GM11168 (cell line): ENCODE results near the gene EDEM1.
"Not testable (repeated sequence)": the region's sequence is repeated elsewhere in the genome, so short reads cannot be mapped to it uniquely, and the experiment has no call there.

Source experiments
- in situ Hi-C: fragments of 300-500 bp; cut with MboI; formaldehyde crosslinking; loops from one replicate; pipeline ENCODE4 v1.12.0; 2022; ENCODE audit warnings: low sequenced_read_pairs; ENCODE audit not compliant: unreplicated experiment

EDEM1 gene

DNA sequence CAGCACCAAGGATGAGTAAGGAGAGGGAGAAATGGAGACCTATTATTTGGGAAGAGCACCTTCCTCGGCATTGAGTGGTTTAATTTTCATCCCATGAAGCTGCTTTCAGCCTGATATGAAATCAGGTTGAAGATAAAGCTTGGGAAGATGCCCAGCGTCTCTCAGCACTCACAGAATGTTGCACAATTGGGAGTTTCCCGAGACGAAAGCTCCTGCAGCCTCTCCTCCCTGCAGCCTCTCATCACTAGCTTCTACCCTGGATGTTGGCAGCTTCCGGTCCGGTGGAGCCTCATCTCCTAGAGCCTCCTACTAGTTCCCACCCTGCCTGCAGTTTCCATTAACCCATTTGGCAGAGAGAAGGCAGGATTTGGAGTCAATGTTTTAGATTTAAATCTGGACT, 40.3 kb downstream of the EDEM1 start:
- in situ Hi-C loops, result no loop called here

DNA sequence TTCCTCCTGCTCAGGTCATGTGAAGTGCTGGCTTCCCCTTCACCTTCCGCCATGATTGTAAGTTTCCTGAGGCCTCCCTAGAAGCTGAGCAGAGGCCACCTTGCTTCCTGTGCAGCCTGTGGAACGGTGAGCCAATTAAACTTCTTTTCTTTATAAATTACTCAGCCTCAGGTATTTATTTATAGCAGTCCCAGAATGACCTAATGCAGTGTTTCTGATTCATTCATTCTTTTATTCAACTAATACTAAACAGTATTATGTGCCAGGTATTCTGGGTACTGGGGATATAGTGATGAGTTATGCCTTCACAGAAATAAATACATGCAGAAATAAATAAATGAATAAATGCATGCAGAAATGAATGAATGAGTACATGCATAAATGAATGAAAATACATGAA, 41.9 kb downstream of the EDEM1 start:
- in situ Hi-C loops, result no loop called here

DNA sequence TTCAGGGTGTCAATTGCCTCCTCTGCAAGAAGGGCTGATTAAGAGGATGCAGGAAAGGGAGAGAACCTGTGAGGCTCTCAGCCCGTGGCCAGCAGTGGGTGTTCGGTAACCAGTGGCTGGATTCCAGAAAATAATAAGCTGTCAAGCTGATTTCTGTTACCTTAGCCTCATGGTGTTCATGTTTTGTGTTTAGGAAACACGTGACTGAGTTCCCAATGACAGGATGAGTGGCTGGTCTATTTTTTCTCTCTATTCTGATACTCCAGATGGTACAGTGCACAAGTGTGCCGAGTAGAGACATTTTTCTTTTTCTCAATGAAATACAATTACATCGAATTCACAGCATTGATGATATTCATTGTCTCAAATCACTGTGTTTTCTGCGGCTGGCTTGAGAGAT, 43.6 kb downstream of the EDEM1 start:
- in situ Hi-C loops, result no loop called here

DNA sequence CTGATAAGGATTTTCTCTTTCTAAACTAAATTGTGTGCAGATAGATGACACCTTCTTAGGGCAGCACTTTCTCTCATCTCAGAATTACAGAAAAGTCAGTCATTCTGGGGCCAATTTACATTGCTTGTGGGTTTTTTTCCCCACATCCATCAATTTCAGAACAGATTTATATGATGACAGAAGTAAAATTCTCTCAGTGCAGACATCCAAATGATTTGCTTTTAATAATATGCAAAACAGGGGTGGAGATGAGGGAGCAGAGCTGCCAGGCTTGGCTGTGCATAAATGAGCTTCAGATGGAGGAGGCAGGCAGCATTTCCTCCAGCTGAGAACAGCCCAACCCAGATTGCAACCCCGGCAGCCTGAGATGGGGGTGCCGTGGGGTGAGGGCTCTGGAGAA, 44.0 kb downstream of the EDEM1 start:
- in situ Hi-C loops, result no loop called here

DNA sequence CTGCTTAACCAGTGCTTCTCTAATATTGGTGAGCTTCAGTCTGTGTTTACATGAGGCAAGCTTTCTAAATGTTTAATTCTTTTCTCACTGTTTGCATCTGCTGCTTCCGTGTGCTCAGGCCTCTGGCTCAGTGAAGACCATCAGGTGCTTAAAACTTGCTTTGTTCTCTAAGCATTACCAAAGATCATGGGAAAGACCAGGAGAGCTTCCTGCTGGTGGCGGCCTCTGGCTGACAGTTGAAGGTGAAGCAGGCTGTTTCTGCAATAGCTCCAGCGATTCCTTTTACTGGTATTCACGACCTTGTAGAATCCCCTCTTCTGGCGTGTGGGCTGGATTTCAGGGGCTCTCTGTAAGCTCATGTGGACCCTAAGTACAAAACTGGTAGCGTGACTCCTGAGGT, 45.1 kb downstream of the EDEM1 start:
- in situ Hi-C loops, result no loop called here

DNA sequence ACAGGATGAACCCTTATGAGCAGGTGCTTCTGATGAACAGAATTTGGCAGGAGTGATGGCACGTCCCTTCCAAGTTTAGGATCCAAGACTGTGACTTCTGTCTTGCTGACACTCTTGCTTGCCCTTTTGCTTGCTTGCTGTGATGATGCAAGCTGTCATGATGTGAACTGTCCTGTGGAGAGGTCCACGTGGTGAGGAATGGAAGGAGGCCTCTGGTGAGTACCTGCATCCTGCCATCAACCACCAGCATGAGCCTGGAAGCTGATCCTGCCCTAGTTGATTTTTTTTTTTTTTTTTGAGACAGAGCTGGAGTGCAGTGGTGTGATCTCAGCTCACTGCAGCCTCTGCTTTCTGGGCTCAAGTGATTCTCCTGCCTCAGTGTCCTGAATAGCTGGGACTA, 45.5 kb downstream of the EDEM1 start:
- in situ Hi-C loops, result no loop called here

DNA sequence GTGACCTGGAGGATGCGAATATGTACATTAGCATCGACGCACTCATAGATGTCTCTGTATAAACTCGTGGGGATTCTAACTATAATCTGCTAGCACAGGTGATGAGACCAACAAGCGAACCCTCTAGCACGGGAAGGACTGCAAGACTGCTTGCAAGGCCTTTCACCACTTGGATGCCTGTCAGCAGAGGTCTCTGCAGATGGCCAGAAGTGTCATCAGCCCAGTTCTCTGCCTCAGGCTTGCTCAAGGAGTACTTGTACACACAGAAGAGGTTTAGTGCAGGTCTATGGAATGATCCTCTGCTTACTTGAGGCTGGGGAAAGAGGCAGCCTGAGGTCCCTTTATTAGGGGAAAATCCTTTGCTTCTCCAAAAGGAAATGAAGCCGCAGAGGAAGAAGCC, 48.1 kb downstream of the EDEM1 start:
- in situ Hi-C loops, result no loop called here

DNA sequence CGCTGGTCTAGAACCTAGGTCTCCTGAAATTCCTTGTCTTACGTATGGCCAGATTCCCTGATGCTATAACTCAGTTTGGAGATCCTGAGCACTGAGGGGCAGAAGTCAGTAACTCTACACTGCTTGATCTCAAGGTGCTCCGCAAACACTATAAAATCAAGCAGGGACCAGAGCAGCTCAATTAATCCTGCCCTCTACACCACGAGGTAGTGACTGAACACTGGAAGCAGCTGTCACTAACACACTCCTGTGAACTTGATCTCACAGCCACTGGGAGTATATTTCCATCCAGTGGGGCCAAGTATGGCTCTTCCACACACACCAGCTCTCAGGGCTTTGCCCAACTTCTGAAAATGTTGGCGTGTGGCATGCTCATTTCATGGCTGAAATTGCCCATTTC, 51.0 kb downstream of the EDEM1 start:
- in situ Hi-C loops, result no loop called here

DNA sequence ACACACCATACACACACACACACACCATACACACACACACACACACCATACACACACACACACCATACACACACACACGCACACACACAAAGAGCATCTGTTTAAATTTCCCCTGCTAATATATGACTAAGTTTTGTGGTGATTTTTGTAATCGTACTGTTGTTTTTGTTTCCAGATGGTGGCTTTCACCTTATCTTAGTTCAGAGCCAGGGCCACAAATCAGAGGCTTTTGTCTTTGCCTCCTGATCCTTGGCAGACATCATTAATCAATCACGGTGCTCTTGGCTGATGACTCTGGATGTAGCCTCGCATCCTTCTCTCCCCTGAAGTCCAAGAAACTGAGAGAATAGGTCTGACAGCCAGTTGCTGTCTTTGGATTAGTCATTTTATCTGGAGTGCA, 52.1 kb downstream of the EDEM1 start:
- in situ Hi-C loops, result no loop called here

DNA sequence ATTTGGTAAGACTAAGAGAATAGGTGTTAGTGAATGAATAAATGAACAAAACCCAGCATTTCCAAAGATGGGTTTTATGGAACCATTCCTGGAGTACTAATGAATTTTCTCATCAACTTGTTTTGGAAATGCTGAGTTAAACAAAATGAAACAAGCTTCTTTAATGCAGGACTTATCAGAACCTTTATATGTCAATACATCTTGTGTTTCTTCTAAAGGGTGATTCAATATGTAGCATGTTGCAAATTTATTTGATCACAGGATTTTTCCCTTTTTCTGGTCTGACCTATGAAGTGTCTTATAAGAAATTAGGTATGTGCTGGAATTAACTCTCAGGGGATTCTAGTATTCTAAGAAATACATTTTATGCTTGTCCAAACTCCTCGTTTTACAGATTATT, 53.2 kb downstream of the EDEM1 start:
- in situ Hi-C loops, result no loop called here

DNA sequence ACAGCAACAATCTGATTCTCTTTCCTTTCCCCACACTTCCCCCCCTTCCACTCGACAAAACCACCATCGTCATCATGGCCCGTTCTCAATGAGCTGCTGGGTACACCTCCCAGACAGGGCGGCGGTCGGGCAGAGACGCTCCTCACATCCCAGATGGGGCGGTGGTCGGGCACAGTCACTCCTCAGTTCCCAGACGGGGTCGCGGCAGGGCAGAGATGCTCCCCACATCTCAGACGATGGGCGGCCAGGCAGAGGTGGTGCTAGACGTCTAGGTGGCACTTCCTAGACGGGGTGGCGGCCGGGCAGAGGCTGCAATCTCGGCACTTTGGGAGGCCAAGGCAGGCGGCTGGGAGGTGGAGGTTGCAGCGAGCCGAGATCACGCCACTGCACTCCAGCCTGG, 55.3 kb downstream of the EDEM1 start:
- in situ Hi-C loops, result not testable (repeated sequence)

DNA sequence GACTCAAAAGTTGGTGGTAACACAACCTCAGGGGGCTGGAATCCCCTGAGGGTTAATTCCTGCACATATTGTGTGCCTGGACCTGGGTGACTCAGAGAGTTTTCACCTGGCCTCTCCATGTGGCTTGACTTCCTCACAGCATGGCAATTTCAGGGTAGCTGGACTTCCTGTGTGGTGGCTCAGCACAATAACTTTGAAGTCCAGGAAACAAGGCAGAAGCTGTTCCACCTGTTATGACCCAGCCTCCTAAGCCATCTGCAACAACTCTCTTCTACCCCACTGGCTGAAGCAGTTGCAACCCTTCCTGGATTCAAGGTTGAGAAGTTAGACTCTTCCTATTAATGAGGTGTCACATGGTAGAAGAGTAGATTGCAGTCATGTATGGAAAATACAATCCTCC, 58.4 kb downstream of the EDEM1 start:
- in situ Hi-C loops, result no loop called here

DNA sequence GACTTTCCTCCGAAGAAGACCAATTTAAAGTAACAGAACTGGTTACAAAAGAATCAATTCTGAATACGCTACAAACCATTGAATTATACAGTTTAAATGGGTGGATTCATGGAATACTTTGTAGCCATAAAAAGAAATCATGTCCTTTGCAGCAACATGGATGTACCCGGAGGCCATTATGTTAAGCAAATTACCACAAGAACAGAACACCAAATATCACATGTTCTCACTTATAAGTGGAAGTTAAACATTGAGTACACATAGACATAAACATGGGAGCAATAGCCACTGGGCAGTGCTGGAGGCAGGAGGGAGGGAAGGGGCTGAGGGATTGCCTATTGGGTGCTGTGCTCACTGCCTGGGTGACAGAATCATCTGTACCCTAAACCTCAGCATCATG, 61.3 kb downstream of the EDEM1 start:
- in situ Hi-C loops, result no loop called here

DNA sequence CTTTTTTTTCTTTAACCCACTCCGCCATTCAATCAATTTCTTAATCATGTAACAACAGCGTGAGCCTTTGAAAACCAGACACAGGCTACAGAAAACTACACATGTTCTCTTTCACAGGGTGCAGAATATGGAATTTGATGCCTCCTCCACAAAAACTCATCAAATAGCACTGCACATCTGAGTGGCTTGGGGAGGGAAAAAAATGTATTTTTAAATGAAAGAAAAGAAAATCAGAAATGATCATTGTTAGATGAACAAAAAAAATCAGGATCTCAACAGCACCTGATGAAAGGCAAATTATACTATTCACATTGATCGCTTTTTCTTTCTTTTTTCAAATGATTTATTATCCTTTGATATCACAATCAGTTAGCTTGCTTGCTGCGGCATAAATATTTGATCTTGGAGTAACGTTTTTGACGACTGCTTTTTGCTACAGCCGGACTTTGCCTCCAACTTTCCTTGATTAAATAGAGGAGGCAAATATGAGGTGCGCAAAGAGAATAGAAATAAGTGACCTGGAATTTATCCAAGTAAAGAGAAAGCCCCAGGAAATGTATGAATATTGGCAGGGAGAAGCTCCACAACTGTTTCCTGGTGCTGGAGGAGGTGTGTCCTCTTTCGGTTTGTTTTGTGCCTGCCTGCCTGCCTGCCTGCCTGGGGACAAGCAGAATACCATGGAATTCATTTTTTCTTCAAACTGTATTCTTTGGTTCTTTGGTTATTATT, 63.1 kb downstream of the EDEM1 start:
- in situ Hi-C loops, result no loop called here

DNA sequence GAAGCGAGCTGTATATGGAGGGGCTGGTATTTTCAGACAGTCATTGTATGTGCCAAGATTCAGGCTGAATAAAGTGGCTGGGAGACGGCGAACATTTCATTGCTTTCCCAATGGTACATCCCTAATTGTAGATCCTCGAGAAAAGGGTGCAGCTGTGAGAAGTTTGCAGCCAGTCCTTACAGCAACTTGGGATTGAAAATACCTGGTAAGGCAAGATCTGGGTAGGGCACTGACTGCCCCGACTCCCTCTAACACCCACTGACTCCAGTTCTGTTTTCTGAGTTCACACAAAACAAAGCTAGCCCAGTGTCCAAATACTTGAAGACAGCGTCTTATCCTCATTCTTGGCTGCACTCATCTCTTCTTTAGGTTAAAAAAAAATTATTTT, 63.7 kb downstream of the EDEM1 start:
- in situ Hi-C loops, result no loop called here

DNA sequence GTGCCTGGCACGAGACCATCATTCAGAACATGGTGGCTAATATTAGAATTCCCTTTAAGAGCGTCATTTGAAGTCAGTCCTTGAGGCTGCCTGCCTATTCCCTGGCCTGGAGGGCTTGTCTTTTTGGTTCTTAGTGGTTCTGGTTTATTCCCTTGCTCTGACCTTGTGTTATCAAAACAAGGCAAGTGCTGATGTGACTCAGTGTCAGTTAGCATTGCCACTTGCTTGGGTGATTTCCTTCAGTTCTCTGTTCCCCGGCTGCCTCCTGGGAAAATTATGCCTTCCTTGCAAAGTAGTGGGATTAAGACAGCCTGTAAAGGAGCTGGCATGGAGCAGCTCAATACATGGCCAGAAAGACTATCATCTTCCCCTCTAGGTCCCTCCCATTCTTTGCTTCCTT, 64.6 kb downstream of the EDEM1 start:
- in situ Hi-C loops, result no loop called here

DNA sequence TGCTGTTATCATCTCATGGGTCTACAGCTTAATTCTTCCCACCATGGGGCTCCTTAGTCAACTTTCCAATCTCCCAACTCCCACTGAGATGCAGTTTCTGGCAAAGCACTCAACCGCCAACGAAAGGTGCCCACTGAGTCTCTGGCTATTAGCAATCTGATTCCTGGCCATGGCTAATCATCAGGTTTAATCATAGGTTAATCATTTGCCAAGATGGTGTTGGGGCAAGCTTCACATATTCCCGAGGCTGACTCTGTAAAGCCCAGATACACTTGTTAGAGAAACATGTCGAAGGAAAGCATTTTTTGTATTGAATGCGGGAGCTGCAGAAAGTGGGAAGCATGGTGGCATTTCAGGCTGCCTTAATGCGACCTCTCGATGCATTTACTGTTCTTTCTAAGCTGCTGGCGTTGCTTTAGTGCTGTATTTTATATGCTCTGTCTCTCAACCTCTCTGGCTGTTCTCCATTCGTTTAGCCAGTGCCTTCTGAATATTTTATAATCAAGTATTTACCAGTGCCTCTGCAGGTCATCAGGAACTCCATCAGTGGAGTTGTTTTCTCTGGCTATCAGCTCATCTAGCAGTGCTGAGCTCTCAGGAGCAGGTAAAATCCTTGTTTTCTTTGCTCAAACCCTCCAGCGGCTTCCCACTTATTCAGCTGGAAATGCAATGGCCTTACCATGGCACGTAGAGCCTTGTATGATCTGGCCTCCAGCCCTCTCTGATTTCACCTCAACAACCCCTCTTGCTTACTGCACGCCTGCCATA, 67.0 kb downstream of the EDEM1 start:
- in situ Hi-C loops, result no loop called here

DNA sequence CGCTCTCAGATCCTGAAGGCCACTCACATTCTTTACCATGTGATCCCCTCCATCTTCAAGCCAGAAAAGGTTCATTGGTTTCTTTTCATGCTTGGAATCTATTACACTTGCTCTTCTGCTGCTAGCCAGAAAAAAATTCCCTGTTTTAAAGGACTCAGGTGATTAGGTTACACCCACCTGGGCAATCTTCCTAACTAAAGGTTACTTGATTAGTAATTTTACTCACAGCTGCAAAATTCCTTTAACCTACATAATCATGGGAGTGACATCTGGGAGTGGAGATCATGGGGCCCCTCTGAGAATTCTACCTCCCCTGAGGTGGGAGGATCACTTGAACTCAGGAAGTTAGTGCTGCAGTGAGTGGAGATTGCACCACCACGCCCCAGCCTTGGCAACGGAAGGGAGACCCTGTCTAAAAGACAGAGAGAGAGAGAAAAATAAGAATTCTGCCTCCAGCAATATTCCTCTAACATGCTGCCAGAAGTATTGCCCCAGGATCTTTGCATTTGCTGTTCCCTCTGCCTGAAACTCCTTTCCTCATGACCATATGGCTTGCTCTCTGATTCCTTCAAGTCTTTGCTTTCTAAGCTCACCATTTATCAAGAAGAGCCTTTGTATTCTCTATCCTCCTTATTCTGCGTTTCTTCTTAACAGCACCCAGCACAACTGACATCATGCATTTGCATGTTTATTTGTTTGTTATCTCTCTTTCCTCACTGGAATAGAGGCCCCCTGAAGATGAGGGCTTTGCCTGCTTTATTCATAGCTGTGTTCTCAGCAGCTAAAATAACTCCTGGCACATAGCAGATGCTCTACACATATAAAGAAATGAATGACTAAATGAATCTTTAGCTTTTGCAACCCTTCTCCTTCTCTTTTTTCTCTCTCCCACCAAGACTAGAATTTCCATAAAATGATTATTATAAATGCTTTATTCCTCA, 68.2 kb downstream of the EDEM1 start:
- in situ Hi-C loops, result no loop called here

DNA sequence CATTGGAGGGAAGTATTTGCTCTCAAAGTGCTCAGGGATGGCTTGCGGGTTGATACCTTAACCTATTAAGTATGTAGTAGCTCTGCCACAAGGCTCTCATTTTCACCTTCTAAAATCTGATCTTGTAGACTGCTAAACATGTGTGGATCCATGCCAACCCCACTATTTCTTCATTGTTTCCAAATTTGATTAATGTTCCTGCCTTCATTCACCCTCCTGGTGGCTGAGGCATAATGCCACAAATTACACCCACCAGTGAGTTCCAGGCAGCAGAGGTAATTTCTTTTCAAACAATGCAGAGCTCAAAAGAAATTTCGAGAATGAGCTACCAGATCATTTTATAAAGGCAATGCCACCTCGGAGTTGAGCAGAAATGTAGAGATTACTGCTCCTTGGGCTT, 71.0 kb downstream of the EDEM1 start:
- in situ Hi-C loops, result no loop called here

DNA sequence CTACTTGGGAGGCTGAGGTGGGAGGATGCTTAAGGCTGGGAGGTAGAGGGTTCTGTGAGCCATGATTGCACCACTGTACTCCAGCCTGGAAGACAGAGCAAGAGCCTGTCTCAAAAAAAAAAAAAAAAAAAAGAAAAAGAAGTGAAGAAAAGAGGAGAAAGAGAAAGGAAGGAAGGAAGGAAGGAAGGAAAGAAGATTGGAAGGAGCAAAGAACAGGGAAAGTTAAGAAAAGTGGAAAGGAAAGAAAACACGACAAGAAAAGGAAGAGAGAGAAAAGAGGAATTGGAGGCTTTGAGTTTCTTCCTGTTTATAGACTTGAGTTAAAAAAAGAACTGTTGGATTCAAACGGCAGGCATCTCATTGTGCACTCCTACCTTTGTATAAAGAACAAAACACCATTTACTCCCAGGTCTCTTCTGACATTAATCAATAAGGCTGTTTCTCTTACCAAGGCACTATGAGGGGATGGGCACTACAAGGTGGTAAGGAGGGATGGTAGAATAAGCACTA, 73.5 kb downstream of the EDEM1 start:
- in situ Hi-C loops, result no loop called here

DNA sequence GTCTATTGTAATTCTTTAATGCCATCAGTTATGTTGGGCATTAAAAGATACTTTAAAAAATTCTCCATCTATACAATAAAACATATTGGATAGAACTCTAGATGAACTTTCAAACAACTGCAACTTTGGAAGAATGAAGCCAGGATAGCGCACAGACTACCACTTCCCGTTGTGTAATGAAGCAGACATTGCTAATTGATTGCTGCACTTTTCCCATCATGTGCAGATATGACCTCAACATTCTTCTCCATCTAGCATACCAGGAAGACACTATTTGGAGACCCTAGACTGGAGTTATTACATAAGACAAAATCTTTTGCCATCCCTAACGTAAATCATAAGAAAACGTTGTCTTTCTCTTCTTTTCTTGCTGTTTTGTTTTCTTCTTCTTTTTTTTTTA, 75.0 kb downstream of the EDEM1 start:
- in situ Hi-C loops, result no loop called here
